ENCODE data around the gene SLC39A5. TPM values are rescaled to one million over a fixed set of nuclear protein-coding genes. Genes with fewer than 3 reads are reported as not detected.
"Not testable (repeated sequence)": the region's sequence is repeated elsewhere in the genome, so short reads cannot be mapped to it uniquely, and the experiment has no call there.

Gene SLC39A5
- total RNA-seq, 1 donor from 2014 or later = 0.86 TPM

- intact Hi-C loops (cut with micrococcal nuclease) = loop anchor here (10.0 kb wide), 1 partner anchor 204 kb away; the partner anchor contains the start of gene SPRYD4
- Mint-ChIP-seq H3K4me3 (no peak overlapping the region), H3K27me3 (no peaks in the 10 kb centered on the region), H3K4me1 (peaks cover 19% of the 10 kb centered on the region), H3K36me3 (ENCODE audit: low read depth) (peaks cover 4% of the 10 kb centered on the region), H3K9me3 (no peaks in the 10 kb centered on the region), H3K27ac (no peak overlapping the region)
- DNase-seq = no peak
Measured at GRCh38 chr12:56260921-56261320, 31.1 kb downstream of the SLC39A5 start.

GRCh38 chr12:56261503-56262232 lies 31.8 kb downstream of the SLC39A5 start:
- Mint-ChIP-seq H3K9me3 (no peaks in the 10 kb centered on the region), H3K4me1 (peaks cover 19% of the 10 kb centered on the region), H3K36me3 (ENCODE audit: low read depth) (no peaks in the 10 kb centered on the region), H3K27me3 (no peaks in the 10 kb centered on the region), H3K4me3 (no peak overlapping the region), H3K27ac (no peak overlapping the region)
- intact Hi-C loops (cut with micrococcal nuclease) = loop anchor here (10.0 kb wide), 1 partner anchor 203 kb away; the partner anchor contains the start of gene SPRYD4
- no peak for DNase-seq

GRCh38 chr12:56262955-56263354 lies 33.1 kb downstream of the SLC39A5 start:
- intact Hi-C loops (cut with micrococcal nuclease) = loop anchor here (10.0 kb wide), 1 partner anchor 202 kb away; the partner anchor contains the start of gene SPRYD4
- peak; percentile 64 for DNase-seq
- H3K4me1 Mint-ChIP-seq = peaks cover 19% of the 10 kb centered on the region
- not testable (repeated sequence) for H3K36me3 Mint-ChIP-seq (ENCODE audit: low read depth); H3K27ac Mint-ChIP-seq; H3K9me3 Mint-ChIP-seq; H3K4me3 Mint-ChIP-seq; H3K27me3 Mint-ChIP-seq

- Mint-ChIP-seq H3K27ac (peak overlapping the region; percentile 94), H3K4me3 (peak overlapping the region; percentile 93), H3K36me3 (ENCODE audit: low read depth) (peaks cover 12% of the 10 kb centered on the region), H3K4me1 (peaks cover 14% of the 10 kb centered on the region)
- not testable (repeated sequence) for DNase-seq, H3K27me3 Mint-ChIP-seq, H3K9me3 Mint-ChIP-seq
- intact Hi-C loops (cut with micrococcal nuclease) = loop anchor here (1.0 to 10.0 kb wide), 4 partner anchors 8 to 199 kb away; partner anchors contain the start of genes ANKRD52, CNPY2, CS and SPRYD4
Measured at GRCh38 chr12:56266068-56266692, 36.3 kb downstream of the SLC39A5 start.

- intact Hi-C loops (cut with micrococcal nuclease) = loop anchor here (1.0 to 10.0 kb wide), 4 partner anchors 9 to 198 kb away; partner anchors contain the start of genes ANKRD52, CNPY2, CS and SPRYD4
- no peaks in the 10 kb centered on the region for H3K9me3 Mint-ChIP-seq
- H3K36me3 Mint-ChIP-seq (ENCODE audit: low read depth) = peaks cover 18% of the 10 kb centered on the region
- peak; percentile 96 for DNase-seq
- H3K27me3 Mint-ChIP-seq = no peaks in the 10 kb centered on the region
- H3K27ac Mint-ChIP-seq = peak within 1 kb of the TSS; percentile 94
- peaks cover 14% of the 10 kb centered on the region for H3K4me1 Mint-ChIP-seq
- H3K4me3 Mint-ChIP-seq = peak within 1 kb of the TSS; percentile 93
Measured at GRCh38 chr12:56266693-56267442, 37.0 kb downstream of the SLC39A5 start, which contains the start of gene COQ10A. TSS of gene COQ10A (plus strand) at chr12:56266942. CDS start at chr12:56267119, 177 bp downstream.

- H3K4me3 Mint-ChIP-seq = peak overlapping the region; percentile 93
- H3K9me3 Mint-ChIP-seq = no peaks in the 10 kb centered on the region
- peaks cover 21% of the 10 kb centered on the region for H3K36me3 Mint-ChIP-seq (ENCODE audit: low read depth)
- no peaks in the 10 kb centered on the region for H3K27me3 Mint-ChIP-seq
- H3K27ac Mint-ChIP-seq = peak overlapping the region; percentile 73
- no peak for DNase-seq
- H3K4me1 Mint-ChIP-seq = peaks cover 14% of the 10 kb centered on the region
- intact Hi-C loops (cut with micrococcal nuclease) = loop anchor here (2.0 to 10.0 kb wide), 3 partner anchors 33 to 197 kb away; partner anchors contain the start of genes CNPY2, CS and SPRYD4
Measured at GRCh38 chr12:56267443-56268071, 37.7 kb downstream of the SLC39A5 start.

- Mint-ChIP-seq H3K27me3 (no peaks in the 10 kb centered on the region), H3K4me1 (peaks cover 12% of the 10 kb centered on the region), H3K27ac (no peak overlapping the region), H3K9me3 (no peaks in the 10 kb centered on the region), H3K36me3 (ENCODE audit: low read depth) (peaks cover 45% of the 10 kb centered on the region), H3K4me3 (no peak overlapping the region)
- intact Hi-C loops (cut with micrococcal nuclease) = no loop called here
- DNase-seq = peak; percentile 61
Measured at GRCh38 chr12:56271031-56271430, 41.2 kb downstream of the SLC39A5 start.

- intact Hi-C loops (cut with micrococcal nuclease); H3K27ac Mint-ChIP-seq; H3K9me3 Mint-ChIP-seq; DNase-seq; H3K4me3 Mint-ChIP-seq; H3K27me3 Mint-ChIP-seq; H3K4me1 Mint-ChIP-seq: not testable (repeated sequence)
- peaks cover 48% of the 10 kb centered on the region for H3K36me3 Mint-ChIP-seq (ENCODE audit: low read depth)
Measured at GRCh38 chr12:56272468-56272867, 42.6 kb downstream of the SLC39A5 start.

GRCh38 chr12:56274299-56274698 lies 44.4 kb downstream of the SLC39A5 start:
- Mint-ChIP-seq H3K36me3 (ENCODE audit: low read depth) (peaks cover 58% of the 10 kb centered on the region), H3K27me3 (no peaks in the 10 kb centered on the region), H3K4me3 (no peak overlapping the region), H3K4me1 (no peaks in the 10 kb centered on the region), H3K27ac (no peak overlapping the region), H3K9me3 (no peaks in the 10 kb centered on the region)
- intact Hi-C loops (cut with micrococcal nuclease) = no loop called here
- no peak for DNase-seq

- Mint-ChIP-seq H3K36me3 (ENCODE audit: low read depth) (peaks cover 57% of the 10 kb centered on the region), H3K4me3 (no peak overlapping the region), H3K27ac (no peak overlapping the region), H3K27me3 (no peaks in the 10 kb centered on the region), H3K9me3 (no peaks in the 10 kb centered on the region), H3K4me1 (peaks cover 2% of the 10 kb centered on the region)
- intact Hi-C loops (cut with micrococcal nuclease) = no loop called here
- DNase-seq = no peak
Measured at GRCh38 chr12:56278905-56279304, 49.1 kb downstream of the SLC39A5 start.

GRCh38 chr12:56280849-56281248 lies 51.0 kb downstream of the SLC39A5 start:
- Mint-ChIP-seq H3K9me3 (no peaks in the 10 kb centered on the region), H3K27me3 (no peaks in the 10 kb centered on the region), H3K4me1 (peaks cover 6% of the 10 kb centered on the region), H3K4me3 (no peak overlapping the region), H3K36me3 (ENCODE audit: low read depth) (peaks cover 55% of the 10 kb centered on the region), H3K27ac (peak overlapping the region; percentile 14)
- DNase-seq = no peak
- intact Hi-C loops (cut with micrococcal nuclease) = no loop called here

- peaks cover 57% of the 10 kb centered on the region for H3K36me3 Mint-ChIP-seq (ENCODE audit: low read depth)
- no peak for DNase-seq
- H3K27me3 Mint-ChIP-seq = no peaks in the 10 kb centered on the region
- no peak overlapping the region for H3K4me3 Mint-ChIP-seq
- no peak overlapping the region for H3K27ac Mint-ChIP-seq
- peaks cover 6% of the 10 kb centered on the region for H3K4me1 Mint-ChIP-seq
- intact Hi-C loops (cut with micrococcal nuclease) = no loop called here
- no peaks in the 10 kb centered on the region for H3K9me3 Mint-ChIP-seq
Measured at GRCh38 chr12:56282030-56282429, 52.2 kb downstream of the SLC39A5 start.

GRCh38 chr12:56282579-56282978 lies 52.7 kb downstream of the SLC39A5 start:
- Mint-ChIP-seq H3K4me1 (peaks cover 6% of the 10 kb centered on the region), H3K27ac (peak overlapping the region; percentile 48), H3K27me3 (no peaks in the 10 kb centered on the region), H3K9me3 (no peaks in the 10 kb centered on the region), H3K4me3 (no peak overlapping the region), H3K36me3 (ENCODE audit: low read depth) (peaks cover 56% of the 10 kb centered on the region)
- intact Hi-C loops (cut with micrococcal nuclease) = no loop called here
- DNase-seq = no peak

Data from activated CD4-positive, alpha-beta T cell treated with anti-CD3 and anti-CD28 coated beads, Interleukin-2, amount 10 ng/mL, durations not matched to agents 24 days and 14 days (primary cell).